Measurements from ENCODE around the gene KRTAP10-5. TPM values are rescaled to one million over a fixed set of nuclear protein-coding genes. Genes with fewer than 3 reads are reported as not detected.

KRTAP10-5 gene
- total RNA-seq, 1 experiment from 2014 or later: not detected

DNA sequence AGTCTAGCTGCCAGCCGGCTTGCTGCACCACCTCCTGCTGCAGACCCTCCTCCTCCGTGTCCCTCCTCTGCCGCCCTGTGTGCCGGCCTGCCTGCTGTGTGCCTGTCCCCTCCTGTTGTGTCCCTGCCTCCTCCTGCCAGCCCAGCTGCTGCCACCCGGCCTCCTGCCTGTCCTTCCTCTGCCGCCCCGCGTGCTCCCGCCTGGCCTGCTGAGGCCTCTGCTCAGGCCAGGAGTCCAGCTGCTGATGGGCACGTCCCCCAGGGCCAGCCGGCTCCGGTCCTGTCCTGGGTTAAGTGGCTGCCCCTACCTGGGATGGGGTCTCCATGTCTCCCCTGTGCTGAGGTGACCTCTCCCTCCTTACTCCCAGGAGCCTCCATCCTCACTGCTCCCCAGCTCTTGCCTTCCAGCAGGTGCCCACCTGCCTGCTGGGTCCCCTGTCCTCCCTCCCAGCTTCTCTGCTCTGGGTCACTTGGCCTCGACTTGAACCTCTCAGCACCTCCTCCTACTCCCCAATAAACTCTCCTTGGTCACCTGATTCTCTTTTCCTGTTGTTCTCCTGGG lies 32.3 kb upstream of the KRTAP10-5 start:
- no TSS peak for BruUV-seq (replicated peaks)
- ATAC-seq (no peak), DNase-seq (ENCODE audit: low read depth, low spot score) (no peak)
- POLR2A ChIA-PET: no interaction called here
- Histone ChIP-seq H3K9me3 (ENCODE audit: control insufficient read depth, insufficient read depth, low read depth, low read length) (peaks cover 3% of the 10 kb centered on the region; the same call in 1 of the 2 replicates), H3K27me3 (ENCODE audit: control insufficient read depth, insufficient read depth, low read length) (no peaks in the 10 kb centered on the region), H3K36me3 (ENCODE audit: control insufficient read depth, insufficient read depth, low read length) (no peaks in the 10 kb centered on the region), H3K27ac (ENCODE audit: low read length) (no peak overlapping the region), H3K4me3 (ENCODE audit: low read depth in 2 of 2, low read length in 2 of 2) (no peak overlapping the region), H3K4me1 (ENCODE audit: control insufficient read depth, insufficient read depth, low read length) (no peaks in the 10 kb centered on the region)
- CTCF ChIA-PET: no interaction called here
- intact Hi-C loops (cut with micrococcal nuclease; ENCODE audit: unreplicated experiment) (no loop called here), in situ Hi-C loops (cut with HindIII; ENCODE audit: low pct_unique_long_range_greater_than_20kb, low sequenced_read_pairs) (no loop called here)
- TF ChIP-seq POLR2AphosphoS5 (IDR thresholded peaks at IDR 0.05; ENCODE audit: low read depth, low read length) (no peak), SIN3A (IDR thresholded peaks at IDR 0.05; ENCODE audit: borderline replicate concordance, insufficient read depth, low read depth, low read length) (no peak), TCF7L2 (IDR thresholded peaks at IDR 0.05; ENCODE audit: low read depth, low read length) (no peak)
- TF ChIP-seq, protein P1, sequence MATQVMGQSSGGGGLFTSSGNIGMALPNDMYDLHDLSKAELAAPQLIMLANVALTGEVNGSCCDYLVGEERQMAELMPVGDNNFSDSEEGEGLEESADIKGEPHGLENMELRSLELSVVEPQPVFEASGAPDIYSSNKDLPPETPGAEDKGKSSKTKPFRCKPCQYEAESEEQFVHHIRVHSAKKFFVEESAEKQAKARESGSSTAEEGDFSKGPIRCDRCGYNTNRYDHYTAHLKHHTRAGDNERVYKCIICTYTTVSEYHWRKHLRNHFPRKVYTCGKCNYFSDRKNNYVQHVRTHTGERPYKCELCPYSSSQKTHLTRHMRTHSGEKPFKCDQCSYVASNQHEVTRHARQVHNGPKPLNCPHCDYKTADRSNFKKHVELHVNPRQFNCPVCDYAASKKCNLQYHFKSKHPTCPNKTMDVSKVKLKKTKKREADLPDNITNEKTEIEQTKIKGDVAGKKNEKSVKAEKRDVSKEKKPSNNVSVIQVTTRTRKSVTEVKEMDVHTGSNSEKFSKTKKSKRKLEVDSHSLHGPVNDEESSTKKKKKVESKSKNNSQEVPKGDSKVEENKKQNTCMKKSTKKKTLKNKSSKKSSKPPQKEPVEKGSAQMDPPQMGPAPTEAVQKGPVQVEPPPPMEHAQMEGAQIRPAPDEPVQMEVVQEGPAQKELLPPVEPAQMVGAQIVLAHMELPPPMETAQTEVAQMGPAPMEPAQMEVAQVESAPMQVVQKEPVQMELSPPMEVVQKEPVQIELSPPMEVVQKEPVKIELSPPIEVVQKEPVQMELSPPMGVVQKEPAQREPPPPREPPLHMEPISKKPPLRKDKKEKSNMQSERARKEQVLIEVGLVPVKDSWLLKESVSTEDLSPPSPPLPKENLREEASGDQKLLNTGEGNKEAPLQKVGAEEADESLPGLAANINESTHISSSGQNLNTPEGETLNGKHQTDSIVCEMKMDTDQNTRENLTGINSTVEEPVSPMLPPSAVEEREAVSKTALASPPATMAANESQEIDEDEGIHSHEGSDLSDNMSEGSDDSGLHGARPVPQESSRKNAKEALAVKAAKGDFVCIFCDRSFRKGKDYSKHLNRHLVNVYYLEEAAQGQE (IDR thresholded peaks at IDR 0.05; ENCODE audit: insufficient read depth in 1 of 2, low read depth in 2 of 2, low read length in 1 of 2): no peak
- TF ChIP-seq, protein P2, sequence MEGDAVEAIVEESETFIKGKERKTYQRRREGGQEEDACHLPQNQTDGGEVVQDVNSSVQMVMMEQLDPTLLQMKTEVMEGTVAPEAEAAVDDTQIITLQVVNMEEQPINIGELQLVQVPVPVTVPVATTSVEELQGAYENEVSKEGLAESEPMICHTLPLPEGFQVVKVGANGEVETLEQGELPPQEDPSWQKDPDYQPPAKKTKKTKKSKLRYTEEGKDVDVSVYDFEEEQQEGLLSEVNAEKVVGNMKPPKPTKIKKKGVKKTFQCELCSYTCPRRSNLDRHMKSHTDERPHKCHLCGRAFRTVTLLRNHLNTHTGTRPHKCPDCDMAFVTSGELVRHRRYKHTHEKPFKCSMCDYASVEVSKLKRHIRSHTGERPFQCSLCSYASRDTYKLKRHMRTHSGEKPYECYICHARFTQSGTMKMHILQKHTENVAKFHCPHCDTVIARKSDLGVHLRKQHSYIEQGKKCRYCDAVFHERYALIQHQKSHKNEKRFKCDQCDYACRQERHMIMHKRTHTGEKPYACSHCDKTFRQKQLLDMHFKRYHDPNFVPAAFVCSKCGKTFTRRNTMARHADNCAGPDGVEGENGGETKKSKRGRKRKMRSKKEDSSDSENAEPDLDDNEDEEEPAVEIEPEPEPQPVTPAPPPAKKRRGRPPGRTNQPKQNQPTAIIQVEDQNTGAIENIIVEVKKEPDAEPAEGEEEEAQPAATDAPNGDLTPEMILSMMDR (IDR thresholded peaks at IDR 0.05): no peak

DNA sequence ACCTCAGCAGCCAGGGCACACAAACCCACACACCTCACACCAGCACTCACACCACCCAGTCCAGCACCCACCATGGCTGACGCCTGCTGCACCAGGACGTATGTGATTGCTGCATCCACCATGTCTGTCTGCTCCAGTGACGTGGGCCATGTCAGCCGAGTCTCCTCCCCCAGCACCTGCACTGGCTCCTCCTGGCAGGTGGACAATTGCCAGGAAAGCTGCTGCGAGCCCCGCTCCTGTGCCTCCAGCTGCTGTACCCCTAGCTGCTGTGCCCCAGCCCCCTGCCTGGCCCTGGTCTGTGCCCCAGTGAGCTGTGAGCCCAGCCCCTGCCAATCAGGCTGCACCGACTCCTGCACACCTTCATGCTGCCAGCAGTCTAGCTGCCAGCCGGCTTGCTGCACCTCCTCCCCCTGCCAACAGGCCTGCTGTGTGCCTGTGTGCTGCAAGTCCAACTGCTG lies 31.7 kb upstream of the KRTAP10-5 start, which contains the start of gene KRTAP10-8:
Gene KRTAP10-8 (plus strand): TSS at position 51 of the 458 bp plus-strand sequence. CDS start 22 bp downstream, at position 73.
- no peaks in the 10 kb centered on the region for H3K27me3 ChIP-seq (ENCODE audit: control insufficient read depth, insufficient read depth, low read length)
- ATAC-seq (no peak), DNase-seq (ENCODE audit: low read depth, low spot score) (no peak)
- H3K4me3 ChIP-seq (ENCODE audit: low read depth in 2 of 2, low read length in 2 of 2): no peak within 1 kb of the TSS
- H3K27ac ChIP-seq (ENCODE audit: low read length): no peak within 1 kb of the TSS
- POLR2A ChIA-PET: no interaction called here
- H3K36me3 ChIP-seq (ENCODE audit: control insufficient read depth, insufficient read depth, low read length): no peaks in the 10 kb centered on the region
- in situ Hi-C loops (cut with HindIII; ENCODE audit: low pct_unique_long_range_greater_than_20kb, low sequenced_read_pairs) (no loop called here), intact Hi-C loops (cut with micrococcal nuclease; ENCODE audit: unreplicated experiment) (no loop called here)
- no peaks in the 10 kb centered on the region for H3K4me1 ChIP-seq (ENCODE audit: control insufficient read depth, insufficient read depth, low read length)
- peaks cover 3% of the 10 kb centered on the region; the same call in 1 of the 2 replicates for H3K9me3 ChIP-seq (ENCODE audit: control insufficient read depth, insufficient read depth, low read depth, low read length)
- TF ChIP-seq TCF7L2 (IDR thresholded peaks at IDR 0.05; ENCODE audit: low read depth, low read length) (no peak), SIN3A (IDR thresholded peaks at IDR 0.05; ENCODE audit: borderline replicate concordance, insufficient read depth, low read depth, low read length) (no peak), POLR2AphosphoS5 (IDR thresholded peaks at IDR 0.05; ENCODE audit: low read depth, low read length) (no peak)
- TF ChIP-seq, protein P2 (IDR thresholded peaks at IDR 0.05): no peak
- TF ChIP-seq, protein P1 (IDR thresholded peaks at IDR 0.05; ENCODE audit: insufficient read depth in 1 of 2, low read depth in 2 of 2, low read length in 1 of 2): no peak
- CTCF ChIA-PET: no interaction called here
- BruUV-seq (replicated peaks): no TSS peak
